T-helper 1 cell (primary cell): Measurements from ENCODE around the gene FBXO40.

Experiments used
- DNase-seq, 5 donors: peaks; one replicate each; pipeline ENCODE4 v3.0.0-alpha.2; 2012 to 2020

Gene FBXO40

GRCh38 chr3:121663171-121663847 lies 70.1 kb downstream of the FBXO40 start:
- no peak for DNase-seq

- DNase-seq, result no peak
Measured at GRCh38 chr3:121665488-121665887, 72.3 kb downstream of the FBXO40 start.

GRCh38 chr3:121667333-121667732 lies 74.2 kb downstream of the FBXO40 start:
- DNase-seq, result no peak

GRCh38 chr3:121670676-121671075 lies 77.5 kb downstream of the FBXO40 start:
- DNase-seq, result no peak

GRCh38 chr3:121677141-121677540 lies 84.0 kb downstream of the FBXO40 start:
- DNase-seq, result no peak
